ENCODE data around the gene EHBP1. TPM values are rescaled to one million over a fixed set of nuclear protein-coding genes. Genes with fewer than 3 reads are reported as not detected.

EHBP1 gene
- total RNA-seq, 1 donor from 2014 or later, result 67.4 TPM

GRCh38 chr2:62870966-62871365 is 165.5 kb downstream of the EHBP1 start:
- H3K4me1 Mint-ChIP-seq, result no peaks in the 10 kb centered on the region
- no peak overlapping the region for H3K27ac Mint-ChIP-seq
- no peak for TF ChIP-seq CTCF (IDR thresholded peaks at IDR 0.05; ENCODE audit: unreplicated experiment)
- H3K27me3 Mint-ChIP-seq (ENCODE audit: low read depth), result no peaks in the 10 kb centered on the region
- peaks cover 38% of the 10 kb centered on the region for H3K9me3 Mint-ChIP-seq
- H3K36me3 Mint-ChIP-seq, result peaks cover 47% of the 10 kb centered on the region
- H3K4me3 Mint-ChIP-seq, result no peak overlapping the region
- no peak for DNase-seq (ENCODE audit: low spot score in 2 of 2, unreplicated experiment in 2 of 2)

- peaks cover 51% of the 10 kb centered on the region for H3K36me3 Mint-ChIP-seq
- H3K27ac Mint-ChIP-seq, result no peak overlapping the region
- no peaks in the 10 kb centered on the region for H3K27me3 Mint-ChIP-seq (ENCODE audit: low read depth)
- H3K9me3 Mint-ChIP-seq, result peaks cover 44% of the 10 kb centered on the region
- no peaks in the 10 kb centered on the region for H3K4me1 Mint-ChIP-seq
- no peak for DNase-seq (ENCODE audit: low spot score in 2 of 2, unreplicated experiment in 2 of 2)
- TF ChIP-seq CTCF (IDR thresholded peaks at IDR 0.05; ENCODE audit: unreplicated experiment), result no peak
- no peak overlapping the region for H3K4me3 Mint-ChIP-seq
Observed at GRCh38 chr2:62871506-62871905, 166.0 kb downstream of the EHBP1 start.

DNA sequence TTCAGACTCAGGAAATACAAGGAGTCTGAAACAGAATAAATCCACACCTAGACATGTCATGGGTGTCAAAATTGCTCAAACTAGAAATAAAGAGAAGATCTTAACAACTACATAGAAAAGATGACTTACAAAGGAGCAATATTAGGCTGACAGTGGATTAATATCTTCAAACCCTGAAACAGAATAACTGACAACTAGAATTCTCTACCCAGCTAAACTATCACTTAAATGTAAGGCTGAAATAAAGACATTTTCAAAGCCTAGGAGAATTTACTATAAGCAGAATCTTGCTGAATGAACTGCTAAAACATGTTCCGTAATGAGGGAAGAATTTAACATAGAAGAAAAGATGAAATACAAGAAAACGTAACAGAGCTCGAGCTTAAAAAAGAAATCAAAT is 168.1 kb downstream of the EHBP1 start:
- no peak overlapping the region for H3K4me3 Mint-ChIP-seq
- no peak overlapping the region for H3K27ac Mint-ChIP-seq
- H3K36me3 Mint-ChIP-seq, result peaks cover 65% of the 10 kb centered on the region
- no peak for DNase-seq (ENCODE audit: low spot score in 2 of 2, unreplicated experiment in 2 of 2)
- TF ChIP-seq CTCF (IDR thresholded peaks at IDR 0.05; ENCODE audit: unreplicated experiment), result no peak
- no peaks in the 10 kb centered on the region for H3K4me1 Mint-ChIP-seq
- H3K27me3 Mint-ChIP-seq (ENCODE audit: low read depth), result no peaks in the 10 kb centered on the region
- peaks cover 63% of the 10 kb centered on the region for H3K9me3 Mint-ChIP-seq

DNA sequence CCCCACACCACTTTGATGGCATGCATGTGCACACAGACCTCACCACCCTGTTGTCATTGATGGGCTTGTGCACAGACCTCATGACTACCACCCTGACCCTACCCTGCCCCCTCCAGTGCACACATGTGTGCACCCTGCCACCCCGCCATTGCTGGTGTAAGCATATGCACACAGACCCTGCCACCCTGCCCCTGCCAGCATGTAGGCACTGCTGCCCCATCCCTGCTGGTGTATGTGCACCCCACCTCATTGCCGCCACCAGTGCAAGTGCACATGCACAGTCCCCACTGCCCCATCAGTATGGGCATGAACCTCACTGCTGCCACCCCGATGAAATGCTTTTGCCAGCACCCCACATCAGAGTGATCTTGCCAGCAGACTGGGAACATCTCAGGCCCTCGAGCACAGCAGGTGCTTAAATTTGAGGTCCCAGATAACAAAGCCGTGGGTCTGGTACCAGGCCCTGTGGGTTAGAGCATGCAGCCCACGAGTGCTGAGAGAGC is 169.4 kb downstream of the EHBP1 start:
- Mint-ChIP-seq H3K9me3 (peaks cover 69% of the 10 kb centered on the region), H3K36me3 (peaks cover 75% of the 10 kb centered on the region), H3K27me3 (ENCODE audit: low read depth) (no peaks in the 10 kb centered on the region), H3K27ac (no peak overlapping the region), H3K4me1 (no peaks in the 10 kb centered on the region), H3K4me3 (no peak overlapping the region)
- no peak for DNase-seq (ENCODE audit: low spot score in 2 of 2, unreplicated experiment in 2 of 2)
- TF ChIP-seq CTCF (IDR thresholded peaks at IDR 0.05; ENCODE audit: unreplicated experiment), result no peak

GRCh38 chr2:62881162-62881795 is 175.8 kb downstream of the EHBP1 start:
- peaks cover 35% of the 10 kb centered on the region for H3K9me3 Mint-ChIP-seq
- H3K27me3 Mint-ChIP-seq (ENCODE audit: low read depth), result no peaks in the 10 kb centered on the region
- peaks cover 41% of the 10 kb centered on the region for H3K36me3 Mint-ChIP-seq
- no peak for DNase-seq (ENCODE audit: low spot score in 2 of 2, unreplicated experiment in 2 of 2)
- no peak for TF ChIP-seq CTCF (IDR thresholded peaks at IDR 0.05; ENCODE audit: unreplicated experiment)
- peaks cover 3% of the 10 kb centered on the region for H3K4me1 Mint-ChIP-seq
- H3K27ac Mint-ChIP-seq, result no peak overlapping the region
- H3K4me3 Mint-ChIP-seq, result no peak overlapping the region
